ENCODE measurements around the gene COL26A1. TPM values are rescaled to one million over a fixed set of nuclear protein-coding genes. Genes with fewer than 3 reads are reported as not detected.

The COL26A1 gene
- total and polyA plus RNA-seq, 2 of the 4 experiments (the other 2 are of a cell fraction), result not detected

DNA sequence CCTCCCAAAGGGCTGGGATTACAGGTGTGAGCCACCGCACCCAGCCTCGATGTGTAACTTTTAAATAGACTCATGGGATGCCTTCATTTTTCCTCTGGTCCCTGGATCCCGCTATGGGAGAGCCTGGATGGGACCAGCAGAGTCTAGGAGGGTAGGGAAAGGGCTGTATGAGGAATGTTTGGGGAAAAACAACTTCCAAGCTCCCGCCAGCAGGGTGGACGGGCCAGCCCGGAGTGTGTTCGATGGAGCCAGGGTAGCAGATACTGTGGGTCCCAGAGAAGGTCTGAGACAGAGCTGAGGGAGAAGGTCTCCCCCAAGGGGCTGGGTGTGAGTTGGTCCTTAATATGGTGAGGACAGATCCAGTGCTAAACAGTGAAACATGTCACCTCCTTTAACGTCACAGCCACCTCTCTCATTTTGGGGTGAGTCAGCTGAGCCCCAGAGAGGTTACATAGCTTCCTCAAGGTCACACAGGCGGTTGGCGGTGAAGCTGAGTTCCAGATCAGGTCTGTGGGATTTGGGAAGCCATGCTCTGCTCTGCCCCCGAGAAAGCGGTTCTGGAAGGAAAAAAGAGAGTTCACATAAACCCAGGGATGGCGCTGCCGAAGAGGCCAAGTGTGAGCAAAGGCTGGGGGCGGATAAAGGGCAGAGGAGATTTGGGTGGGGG is 200.0 kb downstream of the COL26A1 start:
- DNase-seq (no peak), ATAC-seq (ENCODE audit: low read depth) (no peak)
- no peak overlapping the region for H4K5ac ChIP-seq (ENCODE audit: low read depth, low read length)
- in situ Hi-C loops (cut with MboI; ENCODE audit: low sequenced_read_pairs) (no loop called here), intact Hi-C loops (cut with micrococcal nuclease) (no loop called here), dilution Hi-C loops (cut with HindIII; ENCODE audit: low sequenced_read_pairs, unreplicated experiment) (no loop called here)
- H3K14ac ChIP-seq (replicated peaks; ENCODE audit: low read depth, low read length), result no peak overlapping the region
- TF ChIP-seq BHLHE40 (IDR thresholded peaks at IDR 0.05; ENCODE audit: low read depth, low read length) (no peak), MXI1 (IDR thresholded peaks at IDR 0.05; ENCODE audit: borderline replicate concordance, low read depth, low read length) (no peak), SMC3 (IDR thresholded peaks at IDR 0.05; ENCODE audit: low read depth, low read length) (no peak), FOS (IDR thresholded peaks at IDR 0.05; ENCODE audit: low read depth, low read length) (no peak), CHD1 (IDR thresholded peaks at IDR 0.05; ENCODE audit: low read depth, low read length) (no peak), RAD21 (IDR thresholded peaks at IDR 0.05; ENCODE audit: low read length) (no peak), POLR2A (IDR thresholded peaks at IDR 0.05; ENCODE audit: low read depth, low read length) (no peak), RCOR1 (IDR thresholded peaks at IDR 0.05; ENCODE audit: insufficient replicate concordance, low read length) (no peak), RFX5 (IDR thresholded peaks at IDR 0.05; ENCODE audit: low read depth, low read length) (no peak)
- TF ChIP-seq, protein P1, sequence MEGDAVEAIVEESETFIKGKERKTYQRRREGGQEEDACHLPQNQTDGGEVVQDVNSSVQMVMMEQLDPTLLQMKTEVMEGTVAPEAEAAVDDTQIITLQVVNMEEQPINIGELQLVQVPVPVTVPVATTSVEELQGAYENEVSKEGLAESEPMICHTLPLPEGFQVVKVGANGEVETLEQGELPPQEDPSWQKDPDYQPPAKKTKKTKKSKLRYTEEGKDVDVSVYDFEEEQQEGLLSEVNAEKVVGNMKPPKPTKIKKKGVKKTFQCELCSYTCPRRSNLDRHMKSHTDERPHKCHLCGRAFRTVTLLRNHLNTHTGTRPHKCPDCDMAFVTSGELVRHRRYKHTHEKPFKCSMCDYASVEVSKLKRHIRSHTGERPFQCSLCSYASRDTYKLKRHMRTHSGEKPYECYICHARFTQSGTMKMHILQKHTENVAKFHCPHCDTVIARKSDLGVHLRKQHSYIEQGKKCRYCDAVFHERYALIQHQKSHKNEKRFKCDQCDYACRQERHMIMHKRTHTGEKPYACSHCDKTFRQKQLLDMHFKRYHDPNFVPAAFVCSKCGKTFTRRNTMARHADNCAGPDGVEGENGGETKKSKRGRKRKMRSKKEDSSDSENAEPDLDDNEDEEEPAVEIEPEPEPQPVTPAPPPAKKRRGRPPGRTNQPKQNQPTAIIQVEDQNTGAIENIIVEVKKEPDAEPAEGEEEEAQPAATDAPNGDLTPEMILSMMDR (conservative IDR thresholded peaks at IDR 0.05; ENCODE audit: low read depth, low read length), result no peak
- TF ChIP-seq, protein P2, sequence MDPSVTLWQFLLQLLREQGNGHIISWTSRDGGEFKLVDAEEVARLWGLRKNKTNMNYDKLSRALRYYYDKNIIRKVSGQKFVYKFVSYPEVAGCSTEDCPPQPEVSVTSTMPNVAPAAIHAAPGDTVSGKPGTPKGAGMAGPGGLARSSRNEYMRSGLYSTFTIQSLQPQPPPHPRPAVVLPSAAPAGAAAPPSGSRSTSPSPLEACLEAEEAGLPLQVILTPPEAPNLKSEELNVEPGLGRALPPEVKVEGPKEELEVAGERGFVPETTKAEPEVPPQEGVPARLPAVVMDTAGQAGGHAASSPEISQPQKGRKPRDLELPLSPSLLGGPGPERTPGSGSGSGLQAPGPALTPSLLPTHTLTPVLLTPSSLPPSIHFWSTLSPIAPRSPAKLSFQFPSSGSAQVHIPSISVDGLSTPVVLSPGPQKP (IDR thresholded peaks at IDR 0.05; ENCODE audit: borderline replicate concordance, low read depth, low read length), result no peak
- H3K9me3 ChIP-seq (ENCODE audit: control insufficient read depth, insufficient read depth, low read length), result no peaks in the 10 kb centered on the region
- no peak overlapping the region for H3K9ac ChIP-seq (ENCODE audit: low read depth, low read length)
- no peak overlapping the region for H4K91ac ChIP-seq (ENCODE audit: insufficient read depth, low read depth, low read length)
- no peak overlapping the region for H2BK5ac ChIP-seq (ENCODE audit: low read depth, low read length, poor library complexity, severe bottlenecking)
- no peak overlapping the region for H2BK120ac ChIP-seq (ENCODE audit: low read depth, low read length)
- no peaks in the 10 kb centered on the region for H3K4me1 ChIP-seq (ENCODE audit: control insufficient read depth, insufficient read depth, low read length)
- CTCF ChIA-PET, result no interaction called here
- H3K23ac ChIP-seq (ENCODE audit: low read depth, low read length), result no peak overlapping the region
- H3K4me3 ChIP-seq (ENCODE audit: insufficient read depth, low read depth, low read length), result no peak overlapping the region
- no peak overlapping the region for H2AK9ac ChIP-seq (replicated peaks; ENCODE audit: low read depth, low read length, poor library complexity)
- H3K27me3 ChIP-seq (ENCODE audit: control insufficient read depth, insufficient read depth, low read length), result peaks cover 55% of the 10 kb centered on the region
- H4K8ac ChIP-seq (ENCODE audit: low read depth in 2 of 2, low read length in 2 of 2), result no peak overlapping the region
- no peak overlapping the region for H2AK5ac ChIP-seq (ENCODE audit: low read depth, low read length)
- WGBS, 2 experiments (ENCODE audit: extremely low coverage in 2 of 2, insufficient read length in 1 of 2), result 48% methylated on average over 9 of the region's 15 CpGs; no CpG with 5 or more reads in 1 of the 2 experiments
- H3K4me2 ChIP-seq (ENCODE audit: low read depth, low read length), result no peak overlapping the region
- H2BK20ac ChIP-seq (ENCODE audit: low read depth, low read length), result no peak overlapping the region
- BruUV-seq (replicated peaks), result no TSS peak
- POLR2A ChIA-PET (ENCODE audit: unreplicated experiment), result no interaction called here
- no peaks in the 10 kb centered on the region for H4K20me1 ChIP-seq (ENCODE audit: insufficient read depth, low read length)
- no peak overlapping the region for H3K18ac ChIP-seq (ENCODE audit: low read depth, low read length)
- H3K4ac ChIP-seq (ENCODE audit: low read depth, low read length), result no peak overlapping the region
- no peaks in the 10 kb centered on the region for H3K36me3 ChIP-seq (ENCODE audit: control insufficient read depth, insufficient read depth, low read length)
- H3K79me1 ChIP-seq (ENCODE audit: low read depth in 1 of 2, low read length in 2 of 2), result no peaks in the 10 kb centered on the region
- H2BK15ac ChIP-seq (ENCODE audit: low read depth, low read length), result no peak overlapping the region
- H3K27ac ChIP-seq (ENCODE audit: insufficient read depth, low read length), result no peak overlapping the region
- no peak overlapping the region for H2AFZ ChIP-seq (replicated peaks; ENCODE audit: low read length, poor library complexity)
- no peak overlapping the region for H3K56ac ChIP-seq (ENCODE audit: extremely low read depth, insufficient read depth, low read length)
- H3K9me1 ChIP-seq (ENCODE audit: insufficient read depth, low read length), result no peaks in the 10 kb centered on the region
